Measurements from ENCODE around the gene MME.

DNA sequence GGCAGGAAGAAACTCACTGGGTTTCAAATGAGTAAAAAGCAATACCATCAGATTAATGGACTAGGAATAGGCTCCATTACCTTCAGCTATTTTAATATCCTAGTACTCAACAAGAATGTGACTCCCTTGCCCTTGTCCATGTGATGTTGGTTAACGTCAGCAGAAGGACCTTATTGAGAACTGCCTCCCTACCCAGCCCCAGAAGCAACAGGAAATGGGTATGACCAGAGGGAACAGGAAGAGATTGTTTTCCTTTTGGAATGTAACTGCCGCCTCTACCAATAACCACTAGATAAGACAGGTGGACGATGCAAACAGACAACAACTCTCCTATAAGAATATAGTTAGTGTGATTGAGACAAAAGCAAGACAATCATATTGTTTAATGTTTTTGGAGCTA is 10.4 kb upstream of the MME start:
- TF ChIP-seq CTCF (IDR thresholded peaks at IDR 0.05) (no peak), POLR2A (IDR thresholded peaks at IDR 0.05) (no peak)

All from vagina (tissue), 2 donors.